Mucosa of rectum (tissue), 2 donors: ENCODE results near the gene HIPK3.
"Not testable (repeated sequence)": the region's sequence is repeated elsewhere in the genome, so short reads cannot be mapped to it uniquely, and the experiment has no call there.

ENCODE experiments used
- H3K27ac ChIP-seq, 2 donors: one replicate each; pipeline ENCODE4 v1.7.0; 2013; ENCODE audit warnings: inconsistent platforms in 2 of 2, low read depth in 2 of 2, low read length in 2 of 2
- H3K27me3 ChIP-seq, 2 donors: one replicate each; pipeline ENCODE4 v1.7.0; 2013; ENCODE audit warnings: low read length in 2 of 2; ENCODE audit not compliant: control insufficient read depth in 2 of 2, insufficient read depth in 2 of 2
- H3K36me3 ChIP-seq, 2 donors: one replicate each; pipeline ENCODE4 v1.7.0; 2013; ENCODE audit warnings: low read length in 2 of 2; ENCODE audit not compliant: control insufficient read depth in 2 of 2, insufficient read depth in 2 of 2
- H3K4me1 ChIP-seq, 2 donors: one replicate each; pipeline ENCODE4 v1.7.0; 2013; ENCODE audit warnings: low read length in 2 of 2, mild to moderate bottlenecking in 1 of 2; ENCODE audit not compliant: control insufficient read depth in 2 of 2, insufficient read depth in 2 of 2
- H3K4me3 ChIP-seq, 2 donors: one replicate each; pipeline ENCODE4 v1.7.0; 2013; ENCODE audit warnings: low read length in 2 of 2
- H3K9ac ChIP-seq, 2 donors: one replicate each; pipeline ENCODE4 v1.7.0; 2013; ENCODE audit warnings: low read length in 2 of 2, low read depth in 1 of 2, mild to moderate bottlenecking in 1 of 2
- H3K9me3 ChIP-seq, 2 donors: one replicate each; pipeline ENCODE4 v1.7.0; 2013; ENCODE audit warnings: low read length in 2 of 2; ENCODE audit not compliant: control insufficient read depth in 2 of 2
- donor health status: healthy.
- donor health status: Normal muscosa, but diverticular disease.

Gene HIPK3

GRCh38 chr11:33258631-33259205 lies 1.5 kb downstream of the HIPK3 start:
- no peaks in the 10 kb centered on the region for H3K9me3 ChIP-seq
- H3K27ac ChIP-seq, result peak overlapping the region; percentile 100
- no peaks in the 10 kb centered on the region for H3K27me3 ChIP-seq
- H3K36me3 ChIP-seq, result no peaks in the 10 kb centered on the region
- peaks cover 11 to 16% of the 10 kb centered on the region in 2 donors for H3K4me1 ChIP-seq
- peak overlapping the region; percentile 96 to 97 for H3K4me3 ChIP-seq
- peak overlapping the region; percentile 96 to 100 for H3K9ac ChIP-seq

GRCh38 chr11:33259869-33260268 lies 2.7 kb downstream of the HIPK3 start:
- peaks cover 11 to 20% of the 10 kb centered on the region in 2 donors for H3K4me1 ChIP-seq
- peak overlapping the region in 1 of 2 donors; percentile 100 for H3K9ac ChIP-seq
- no peaks in the 10 kb centered on the region for H3K9me3 ChIP-seq
- no peaks in the 10 kb centered on the region for H3K27me3 ChIP-seq
- no peak overlapping the region for H3K27ac ChIP-seq
- no peaks in the 10 kb centered on the region for H3K36me3 ChIP-seq
- peak overlapping the region in 1 of 2 donors; percentile 11 for H3K4me3 ChIP-seq

GRCh38 chr11:33261350-33261749 lies 4.2 kb downstream of the HIPK3 start:
- H3K4me1 ChIP-seq, result peaks cover 8 to 20% of the 10 kb centered on the region in 2 donors
- not testable (repeated sequence) for H3K4me3 ChIP-seq, H3K9ac ChIP-seq, H3K36me3 ChIP-seq, H3K9me3 ChIP-seq, H3K27me3 ChIP-seq, H3K27ac ChIP-seq

DNA sequence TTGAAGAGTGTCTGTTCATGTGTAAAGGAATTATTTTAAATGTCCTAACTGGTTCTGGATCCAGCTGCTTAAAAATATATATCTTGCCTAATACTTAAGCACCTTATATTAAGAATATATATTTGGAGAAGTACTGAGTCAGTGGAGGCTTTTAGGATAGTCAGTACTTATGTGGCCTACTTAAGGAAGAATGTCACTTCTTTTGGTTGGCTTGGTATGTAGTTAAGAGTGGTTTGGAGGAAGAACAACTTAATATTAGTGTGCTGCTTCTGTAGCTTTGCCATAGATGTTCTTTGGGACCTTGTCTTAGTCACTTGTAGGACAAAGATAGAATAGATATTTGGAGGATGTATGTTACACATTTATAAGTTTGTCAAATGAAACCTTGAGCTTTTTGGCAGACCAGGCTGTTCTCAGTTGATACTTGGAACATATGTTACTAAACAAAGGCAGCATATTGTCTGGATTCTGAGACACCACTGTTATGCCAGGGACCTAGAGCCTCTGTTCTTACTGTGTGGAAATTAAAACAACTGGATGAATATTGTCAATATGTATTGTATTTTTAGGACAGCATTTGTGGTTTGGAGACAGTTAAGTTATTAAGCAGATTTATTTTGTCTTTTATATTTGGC lies 4.9 kb downstream of the HIPK3 start:
- H3K4me1 ChIP-seq, result peaks cover 5 to 15% of the 10 kb centered on the region in 2 donors
- H3K27ac ChIP-seq, result no peak overlapping the region
- no peak overlapping the region for H3K9ac ChIP-seq
- H3K36me3 ChIP-seq, result no peaks in the 10 kb centered on the region
- no peak overlapping the region for H3K4me3 ChIP-seq
- H3K27me3 ChIP-seq, result no peaks in the 10 kb centered on the region
- H3K9me3 ChIP-seq, result no peaks in the 10 kb centered on the region

- Histone ChIP-seq H3K27ac (no peak overlapping the region), H3K9ac (no peak overlapping the region), H3K4me1 (peaks cover 5 to 15% of the 10 kb centered on the region in 2 donors), H3K36me3 (no peaks in the 10 kb centered on the region), H3K4me3 (no peak overlapping the region), H3K27me3 (no peaks in the 10 kb centered on the region), H3K9me3 (no peaks in the 10 kb centered on the region)
Measured at GRCh38 chr11:33263549-33263948, 6.4 kb downstream of the HIPK3 start.

DNA sequence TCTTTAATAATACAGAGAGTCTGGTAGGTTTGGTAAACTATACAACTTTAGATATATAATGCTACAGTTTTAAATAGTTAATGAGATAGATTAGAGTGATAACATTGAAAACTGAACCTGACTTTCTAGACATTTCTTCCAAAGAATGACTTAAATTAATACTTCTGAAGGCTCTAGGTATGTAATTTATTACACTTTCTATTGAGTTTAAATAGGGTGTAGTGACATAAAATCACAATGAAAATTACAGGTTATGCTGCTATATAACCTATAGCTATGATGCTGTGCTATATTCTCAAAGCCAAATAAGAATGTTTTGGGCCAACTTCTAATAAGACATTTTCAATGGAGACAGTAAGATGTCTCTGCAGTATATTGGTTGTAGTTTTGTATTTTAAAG lies 7.7 kb downstream of the HIPK3 start:
- Histone ChIP-seq H3K27ac (no peak overlapping the region), H3K36me3 (no peaks in the 10 kb centered on the region), H3K4me3 (no peak overlapping the region), H3K9ac (no peak overlapping the region), H3K4me1 (peaks cover 3 to 22% of the 10 kb centered on the region in 2 donors), H3K9me3 (no peaks in the 10 kb centered on the region), H3K27me3 (no peaks in the 10 kb centered on the region)

GRCh38 chr11:33266393-33267215 lies 9.4 kb downstream of the HIPK3 start:
- H3K9ac ChIP-seq, result no peak overlapping the region
- H3K9me3 ChIP-seq, result no peaks in the 10 kb centered on the region
- no peak overlapping the region for H3K27ac ChIP-seq
- H3K4me3 ChIP-seq, result no peak overlapping the region
- no peaks in the 10 kb centered on the region for H3K36me3 ChIP-seq
- no peaks in the 10 kb centered on the region for H3K27me3 ChIP-seq
- peaks cover 0 to 18% of the 10 kb centered on the region in 2 donors for H3K4me1 ChIP-seq

DNA sequence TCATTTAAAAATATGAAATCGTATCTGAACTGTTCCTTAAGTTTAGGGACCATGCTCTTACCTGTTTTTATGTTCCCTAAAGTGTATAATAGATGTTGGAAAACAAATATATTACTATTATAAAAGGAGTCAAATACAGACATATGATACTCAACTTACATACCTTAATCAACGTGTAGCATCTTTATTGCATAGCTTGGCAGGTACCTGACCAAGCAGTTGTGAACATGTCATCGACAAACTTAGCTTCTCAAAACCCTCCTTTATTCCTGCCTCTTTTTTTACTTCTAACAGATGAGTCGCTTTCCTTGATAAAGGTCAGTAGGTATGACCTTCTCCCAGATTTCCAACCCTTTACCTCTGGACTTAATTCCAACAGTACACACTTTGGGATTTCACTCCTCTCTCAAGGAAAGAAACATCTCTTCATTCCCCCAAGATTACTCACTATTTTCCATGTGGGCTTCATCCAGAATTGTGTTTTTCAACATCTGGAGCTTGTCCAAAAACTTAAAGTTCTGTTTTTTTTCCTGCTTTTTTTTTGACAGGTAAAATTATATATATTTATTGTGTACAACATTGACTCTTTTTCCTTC lies 11.9 kb downstream of the HIPK3 start:
- Histone ChIP-seq H3K27ac (no peak overlapping the region), H3K9ac (no peak overlapping the region), H3K4me1 (peaks cover 0 to 12% of the 10 kb centered on the region in 2 donors), H3K36me3 (no peaks in the 10 kb centered on the region), H3K27me3 (no peaks in the 10 kb centered on the region), H3K4me3 (no peak overlapping the region), H3K9me3 (no peaks in the 10 kb centered on the region)

DNA sequence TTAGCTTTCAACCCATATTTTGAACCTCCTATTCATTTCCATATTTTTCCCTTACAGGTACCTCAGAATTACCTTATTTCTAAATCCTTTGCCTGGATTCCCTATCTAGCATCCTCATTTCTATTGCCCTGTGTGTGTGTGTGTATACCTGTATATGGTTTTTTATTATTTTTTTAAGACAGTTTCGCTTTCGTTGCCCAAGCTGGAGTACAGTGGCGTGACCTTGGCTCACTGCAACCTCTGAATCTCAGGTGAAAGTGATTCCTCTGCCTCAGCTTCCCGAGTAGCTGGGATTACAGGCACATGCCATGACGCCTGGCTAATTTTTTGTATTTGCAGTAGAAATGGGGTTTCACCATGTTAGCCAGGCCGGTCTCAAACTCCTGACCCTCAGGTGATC lies 12.6 kb downstream of the HIPK3 start:
- no peaks in the 10 kb centered on the region for H3K9me3 ChIP-seq
- peak overlapping the region in 1 of 2 donors; percentile 51 for H3K27ac ChIP-seq
- peak overlapping the region in 1 of 2 donors; percentile 56 for H3K9ac ChIP-seq
- H3K4me1 ChIP-seq, result peaks cover 0 to 11% of the 10 kb centered on the region in 2 donors
- peak overlapping the region in 1 of 2 donors; percentile 7 for H3K4me3 ChIP-seq
- H3K36me3 ChIP-seq, result no peaks in the 10 kb centered on the region
- H3K27me3 ChIP-seq, result no peaks in the 10 kb centered on the region

- Histone ChIP-seq H3K27ac (no peak overlapping the region), H3K36me3 (no peaks in the 10 kb centered on the region), H3K27me3 (no peaks in the 10 kb centered on the region), H3K9me3 (no peaks in the 10 kb centered on the region), H3K4me3 (no peak overlapping the region), H3K9ac (no peak overlapping the region), H3K4me1 (peaks cover 0 to 11% of the 10 kb centered on the region in 2 donors)
Measured at GRCh38 chr11:33271059-33271458, 13.9 kb downstream of the HIPK3 start.
